ENCODE measurements around the gene SOHLH1.

- TF ChIP-seq, protein P1, sequence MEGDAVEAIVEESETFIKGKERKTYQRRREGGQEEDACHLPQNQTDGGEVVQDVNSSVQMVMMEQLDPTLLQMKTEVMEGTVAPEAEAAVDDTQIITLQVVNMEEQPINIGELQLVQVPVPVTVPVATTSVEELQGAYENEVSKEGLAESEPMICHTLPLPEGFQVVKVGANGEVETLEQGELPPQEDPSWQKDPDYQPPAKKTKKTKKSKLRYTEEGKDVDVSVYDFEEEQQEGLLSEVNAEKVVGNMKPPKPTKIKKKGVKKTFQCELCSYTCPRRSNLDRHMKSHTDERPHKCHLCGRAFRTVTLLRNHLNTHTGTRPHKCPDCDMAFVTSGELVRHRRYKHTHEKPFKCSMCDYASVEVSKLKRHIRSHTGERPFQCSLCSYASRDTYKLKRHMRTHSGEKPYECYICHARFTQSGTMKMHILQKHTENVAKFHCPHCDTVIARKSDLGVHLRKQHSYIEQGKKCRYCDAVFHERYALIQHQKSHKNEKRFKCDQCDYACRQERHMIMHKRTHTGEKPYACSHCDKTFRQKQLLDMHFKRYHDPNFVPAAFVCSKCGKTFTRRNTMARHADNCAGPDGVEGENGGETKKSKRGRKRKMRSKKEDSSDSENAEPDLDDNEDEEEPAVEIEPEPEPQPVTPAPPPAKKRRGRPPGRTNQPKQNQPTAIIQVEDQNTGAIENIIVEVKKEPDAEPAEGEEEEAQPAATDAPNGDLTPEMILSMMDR (conservative IDR thresholded peaks at IDR 0.05 in 1 of 2, IDR thresholded peaks at IDR 0.05 in 1 of 2; ENCODE audit: low read depth in 1 of 2, low read length in 2 of 2), result no peak
- TF ChIP-seq EZH2 (IDR thresholded peaks at IDR 0.05; ENCODE audit: low read length, missing control alignments), result no peak
Measured at GRCh38 chr9:135676891-135677290, 22.4 kb downstream of the SOHLH1 start.

Data from fibroblast of lung (primary cell).